GM19193 (cell line): Measurements from ENCODE around the gene TNFRSF19.

ENCODE experiments used
- POLR2A ChIP-seq: IDR thresholded peaks from 4 replicates; pipeline ENCODE4 v1.6.1; 2011; ENCODE audit not compliant: insufficient read depth, insufficient read length; ENCODE audit errors: extremely low read depth

Gene TNFRSF19

DNA sequence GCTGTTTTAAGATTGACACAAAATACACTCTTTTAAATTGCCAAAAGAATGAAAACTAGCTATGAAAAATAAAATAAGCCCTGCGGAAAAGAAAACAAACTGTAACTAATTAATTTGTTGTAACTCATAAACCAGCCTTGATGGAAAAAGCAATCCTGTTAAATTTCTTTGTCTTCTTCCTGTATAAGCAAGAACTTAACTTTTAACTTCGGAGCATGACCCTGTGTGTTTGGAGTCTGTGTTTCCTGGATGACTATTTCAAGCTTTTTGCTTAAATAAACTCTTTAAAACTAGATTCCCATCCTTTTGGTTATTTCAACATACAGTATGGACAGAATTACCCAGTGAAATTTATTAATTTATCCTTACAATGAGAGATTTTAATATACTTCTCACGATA lies 122.6 kb downstream of the TNFRSF19 start:
- no peak for TF ChIP-seq POLR2A

DNA sequence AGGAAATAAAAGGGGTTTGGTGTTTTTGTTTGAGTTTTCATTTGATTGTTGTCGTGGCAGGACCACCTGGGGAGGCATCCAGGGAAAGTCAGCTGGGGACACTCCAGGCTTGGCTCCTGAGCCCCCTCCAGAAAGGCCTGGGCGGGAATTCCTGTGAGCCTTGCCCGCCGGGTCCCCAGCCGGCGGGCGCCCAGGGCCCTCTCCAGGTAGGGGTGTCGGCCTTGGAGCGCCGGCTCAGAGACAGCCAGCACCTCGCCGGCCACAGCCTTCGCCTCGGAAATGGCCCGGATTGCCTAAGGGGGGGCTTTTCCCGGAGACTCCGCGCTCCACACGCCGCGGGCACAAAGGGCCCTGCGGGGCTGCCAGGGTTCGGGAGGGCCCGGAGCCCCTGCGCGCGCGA lies 125.0 kb downstream of the TNFRSF19 start:
- TF ChIP-seq POLR2A = no peak

DNA sequence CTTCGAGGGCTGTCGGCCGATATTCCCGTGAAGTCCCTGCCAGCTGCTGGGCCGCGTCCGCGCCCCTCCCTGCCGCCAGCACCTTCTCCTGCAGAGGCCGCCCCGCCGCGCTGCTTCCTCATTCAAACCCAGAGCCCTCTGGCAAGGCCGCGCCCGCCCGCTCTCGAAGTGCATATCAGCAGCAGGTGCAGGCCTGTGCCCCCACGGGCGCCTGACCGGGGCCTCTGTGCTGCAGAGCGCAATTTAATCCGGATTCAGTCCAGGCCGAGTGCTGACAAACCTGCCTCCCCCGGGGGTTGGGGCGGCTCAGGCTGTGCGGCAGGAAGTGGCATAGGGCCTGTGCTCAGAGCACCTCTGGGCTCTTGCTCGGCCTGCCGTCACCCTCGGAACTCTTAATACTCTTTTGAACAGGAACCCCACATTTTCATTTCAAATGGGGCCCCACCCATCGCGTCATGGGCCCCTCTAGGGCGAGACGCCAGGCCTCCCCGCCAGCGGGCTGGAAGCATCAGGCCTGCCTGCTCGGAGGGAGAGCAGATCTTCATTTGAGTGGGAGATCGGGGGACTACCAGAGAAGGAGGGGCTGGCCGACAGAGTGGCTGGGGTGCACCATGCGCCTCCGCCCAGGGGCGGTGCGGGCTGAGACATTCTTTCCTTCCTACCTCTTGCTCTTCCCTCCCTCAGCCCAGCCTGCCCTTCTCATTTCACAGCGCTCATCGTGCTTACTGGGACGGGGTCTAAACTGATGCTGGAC lies 125.7 kb downstream of the TNFRSF19 start:
- peak; percentile 29 for TF ChIP-seq POLR2A

DNA sequence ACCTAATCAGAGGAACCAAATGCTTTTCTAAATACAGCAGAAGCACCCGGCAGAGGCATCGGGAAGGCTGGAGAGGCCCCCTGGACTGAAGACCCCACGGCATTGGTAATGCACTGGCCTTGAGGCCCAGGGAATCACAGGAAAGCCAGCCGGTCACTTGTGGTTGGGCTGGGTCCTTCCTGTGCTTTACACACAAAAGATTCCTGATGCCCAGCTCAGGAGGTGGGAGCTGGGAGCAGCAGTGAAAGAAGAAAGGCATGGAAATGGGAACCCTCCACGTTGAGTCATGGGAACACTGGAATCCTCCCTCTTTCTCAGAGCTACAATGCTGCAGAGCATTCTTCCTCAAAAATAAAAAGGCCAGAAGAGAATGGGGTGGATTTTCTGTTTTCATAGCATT lies 126.4 kb downstream of the TNFRSF19 start:
- no peak for TF ChIP-seq POLR2A

DNA sequence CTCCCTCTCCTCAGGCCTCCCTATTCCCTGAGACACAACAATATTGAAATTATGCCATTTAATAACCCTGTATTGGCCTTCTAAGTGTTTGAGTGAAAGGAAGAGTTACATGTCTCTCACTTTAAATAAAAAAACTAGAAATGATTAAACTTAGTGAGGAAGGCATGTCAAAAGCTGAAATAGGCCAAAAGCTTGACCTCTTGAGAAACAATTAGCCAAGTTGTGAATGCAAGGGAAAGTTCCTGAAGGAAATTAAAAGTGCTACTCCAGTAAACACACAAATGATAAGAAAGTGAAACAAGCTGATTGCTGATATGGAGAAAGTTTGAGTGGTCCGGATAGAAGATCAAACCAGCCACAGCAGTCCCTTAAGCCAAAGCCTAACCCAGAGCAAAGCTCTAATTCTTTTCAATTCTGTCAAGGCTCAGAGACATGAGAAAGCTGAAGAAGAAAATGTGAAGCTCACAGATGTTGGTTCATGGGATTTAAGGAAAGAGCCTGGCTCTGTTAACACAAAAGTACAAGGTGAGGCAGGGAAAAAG lies 127.6 kb downstream of the TNFRSF19 start:
- TF ChIP-seq POLR2A = no peak

DNA sequence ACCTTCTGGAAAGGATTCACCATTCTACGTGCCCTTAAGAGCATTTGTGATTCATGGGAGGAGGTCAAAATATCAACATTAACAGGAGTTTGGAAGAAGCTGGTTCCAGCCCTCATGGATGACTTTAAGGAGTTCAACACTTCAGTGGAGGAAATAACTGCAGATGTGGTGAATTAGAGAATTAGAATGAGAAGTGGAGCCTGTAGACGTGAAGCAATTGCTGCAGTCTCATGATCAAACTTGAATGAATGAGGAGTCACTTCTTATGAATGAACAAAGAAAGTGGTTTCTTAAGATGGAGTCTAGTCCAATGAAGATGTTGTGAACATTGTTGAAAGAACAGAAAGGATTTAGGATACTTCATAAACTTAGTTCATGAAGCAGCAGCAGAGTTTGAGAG lies 129.1 kb downstream of the TNFRSF19 start:
- TF ChIP-seq POLR2A = no peak

DNA sequence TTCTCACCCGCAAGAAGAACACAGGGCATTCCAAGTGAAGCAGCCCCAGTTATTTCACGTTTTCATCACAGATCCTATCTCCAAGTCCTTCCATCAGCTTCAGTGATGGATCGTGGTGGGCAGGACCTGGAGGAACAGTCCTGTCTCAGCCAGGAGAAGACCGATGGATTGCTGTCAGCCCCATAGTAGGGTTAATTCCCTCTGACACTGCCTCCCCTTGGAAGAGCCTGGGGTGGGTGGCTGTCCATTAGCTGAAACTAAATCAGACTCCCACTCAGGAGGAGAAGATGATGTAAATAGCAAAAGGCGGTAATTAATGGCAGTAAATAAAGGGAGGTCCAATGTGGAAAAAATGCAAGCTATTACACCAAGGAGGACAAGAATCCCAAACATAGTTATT lies 131.0 kb downstream of the TNFRSF19 start:
- TF ChIP-seq POLR2A = no peak

DNA sequence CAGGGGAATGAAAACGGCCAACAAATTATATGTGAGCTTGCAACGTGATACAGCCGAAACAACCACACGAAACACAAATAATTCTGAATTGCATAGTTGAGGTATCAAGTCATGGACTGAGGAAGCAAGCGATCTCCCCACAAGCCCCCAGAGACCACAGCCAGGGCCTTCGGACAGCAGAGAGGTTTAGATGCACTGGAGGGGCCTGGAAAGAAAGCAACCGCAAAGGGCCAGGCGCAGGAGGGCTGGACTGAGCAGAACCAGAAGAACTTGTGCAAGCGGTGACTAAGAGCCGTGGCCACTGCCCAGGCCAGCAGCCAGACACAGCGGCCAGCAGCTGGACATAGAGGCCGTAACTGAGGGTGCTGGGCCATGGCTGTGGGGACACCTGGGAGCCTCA lies 131.4 kb downstream of the TNFRSF19 start:
- TF ChIP-seq POLR2A = no peak

DNA sequence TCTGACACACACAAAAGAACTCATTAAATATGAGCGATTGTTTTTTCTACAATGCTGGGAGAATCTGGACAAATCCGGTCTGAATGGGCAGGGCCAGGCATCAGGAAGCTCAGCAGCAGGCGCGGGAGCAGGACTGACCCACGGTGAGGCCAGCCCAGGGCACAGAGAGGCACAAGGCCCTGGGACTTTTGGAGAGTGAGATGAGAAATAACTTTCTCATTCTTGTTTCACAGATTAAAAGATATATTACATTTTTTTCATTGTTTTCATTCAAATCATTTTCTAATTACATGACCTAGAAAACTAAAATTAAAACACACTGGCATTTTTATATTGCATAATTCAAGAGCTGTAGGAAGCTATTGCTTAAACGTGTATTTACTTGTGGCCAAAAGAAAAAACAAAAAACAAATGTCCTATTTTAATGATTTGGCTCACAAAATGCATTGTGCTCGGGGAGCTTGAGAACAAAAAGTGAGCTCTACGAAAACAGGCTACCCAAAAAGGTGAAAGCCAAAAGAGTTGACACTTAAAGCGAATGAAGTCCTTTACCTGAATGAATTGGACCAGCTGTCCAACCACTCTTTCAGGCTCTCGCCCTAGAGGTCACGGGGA lies 133.1 kb downstream of the TNFRSF19 start:
- no peak for TF ChIP-seq POLR2A

DNA sequence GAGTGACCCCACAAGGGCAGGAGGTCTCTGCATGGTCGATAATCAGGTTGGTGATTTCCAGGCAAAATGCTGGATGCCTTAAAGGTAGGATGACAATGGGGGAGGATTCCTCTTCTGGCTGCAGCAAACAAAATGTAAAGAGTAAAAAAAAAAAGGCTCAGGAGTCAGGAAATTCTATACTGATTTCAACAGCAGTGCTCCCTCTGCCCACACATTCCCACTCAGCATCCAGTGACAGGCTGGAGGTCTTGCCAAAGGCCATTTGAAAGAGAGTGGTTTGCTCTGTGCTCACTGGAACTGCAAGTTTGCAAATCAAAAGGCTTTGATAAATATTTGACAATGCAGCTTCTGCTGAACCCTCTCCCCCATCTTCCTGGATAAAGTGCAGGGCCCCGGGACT lies 135.4 kb downstream of the TNFRSF19 start:
- TF ChIP-seq POLR2A = no peak

DNA sequence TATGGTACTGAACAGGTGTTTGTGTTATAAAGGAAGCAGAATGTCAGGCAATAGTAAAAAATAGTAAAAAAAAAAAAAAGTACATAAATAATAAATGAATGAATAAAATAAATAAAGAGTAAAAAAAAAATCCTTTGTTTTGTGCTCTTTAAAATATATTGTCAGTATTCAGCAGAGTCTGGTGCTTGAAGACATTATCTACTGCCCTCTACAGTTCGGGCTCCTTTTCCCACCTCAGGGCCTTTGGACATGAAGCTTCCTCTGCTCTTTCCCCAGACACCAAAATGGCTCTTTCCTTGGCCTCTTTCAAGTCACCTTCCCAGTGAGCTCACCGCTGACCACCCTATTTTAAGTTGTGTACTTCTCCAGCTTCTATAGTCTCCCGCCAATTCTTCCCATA lies 137.5 kb downstream of the TNFRSF19 start:
- no peak for TF ChIP-seq POLR2A

DNA sequence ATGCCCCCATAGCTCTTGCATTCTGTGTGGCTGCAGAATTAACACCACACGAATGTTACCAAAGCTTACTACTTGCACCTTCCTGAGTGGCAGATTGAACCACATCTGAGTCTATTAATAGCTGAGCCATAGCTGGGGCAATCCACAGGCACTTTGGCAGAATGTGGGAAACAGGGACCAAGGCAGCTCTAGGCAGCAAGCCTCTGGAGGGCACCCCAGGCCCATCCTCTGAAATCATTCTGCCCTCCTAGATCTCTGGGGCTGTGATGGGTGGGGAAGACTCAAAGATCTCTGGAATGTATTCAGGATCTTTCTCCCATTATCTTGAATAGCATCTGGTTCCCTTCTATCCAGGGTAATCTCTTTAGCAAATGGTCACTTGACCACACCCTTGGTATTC lies 139.3 kb downstream of the TNFRSF19 start:
- no peak for TF ChIP-seq POLR2A

DNA sequence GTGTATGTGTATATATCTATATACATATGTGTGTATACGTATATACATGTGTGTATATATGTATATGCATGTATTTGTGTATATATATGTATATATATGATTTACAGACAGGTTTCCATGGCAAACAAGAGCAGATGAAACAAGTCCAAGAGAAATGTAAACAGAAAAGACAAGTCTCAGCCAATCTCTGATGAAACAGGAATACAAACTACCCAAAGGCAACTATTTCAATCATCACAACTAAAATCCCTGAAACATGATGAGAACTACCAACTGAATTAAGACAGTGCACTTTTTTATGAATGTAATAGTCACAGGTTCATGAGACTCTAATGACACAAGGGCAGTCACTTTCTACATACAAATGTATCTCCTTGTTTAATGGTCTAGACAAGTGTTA lies 140.2 kb downstream of the TNFRSF19 start:
- TF ChIP-seq POLR2A = no peak

DNA sequence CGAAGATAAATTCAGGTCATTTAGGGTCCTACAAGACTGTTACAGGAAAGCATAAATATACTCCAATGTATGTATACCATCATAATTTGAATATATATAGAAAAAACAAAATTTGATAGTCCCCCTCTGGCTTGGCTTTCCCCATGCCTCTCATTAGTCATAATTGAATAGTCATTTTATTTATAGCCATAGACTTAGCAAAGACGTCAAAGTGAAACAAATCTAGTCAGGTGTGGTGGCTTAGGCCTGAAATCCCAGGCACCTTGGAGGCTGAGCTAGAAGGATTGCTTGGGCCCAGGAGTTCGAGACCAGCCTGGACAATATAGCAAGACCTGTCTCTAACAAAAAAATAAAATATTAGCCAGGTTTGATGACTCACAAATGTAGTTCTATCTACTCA lies 141.1 kb downstream of the TNFRSF19 start:
- no peak for TF ChIP-seq POLR2A

DNA sequence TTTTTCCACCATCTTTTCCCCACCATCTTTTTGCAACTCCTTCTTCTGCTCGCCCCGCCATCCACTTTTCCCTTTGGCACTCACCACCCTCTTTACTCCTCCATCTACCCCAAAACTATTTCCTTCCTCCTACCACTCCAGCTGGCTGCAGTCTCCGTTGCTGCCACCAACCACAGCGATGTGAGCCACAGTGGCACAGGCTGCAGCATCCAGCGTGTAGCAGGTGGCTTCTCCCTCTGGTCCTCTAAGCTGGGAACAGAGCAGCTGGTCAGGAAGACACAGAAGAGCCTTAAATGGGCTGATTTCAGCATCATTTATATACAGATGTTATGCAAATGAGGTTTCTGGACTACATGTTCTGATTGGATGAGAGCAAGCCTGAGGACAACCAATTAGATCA lies 144.5 kb downstream of the TNFRSF19 start:
- TF ChIP-seq POLR2A = no peak

DNA sequence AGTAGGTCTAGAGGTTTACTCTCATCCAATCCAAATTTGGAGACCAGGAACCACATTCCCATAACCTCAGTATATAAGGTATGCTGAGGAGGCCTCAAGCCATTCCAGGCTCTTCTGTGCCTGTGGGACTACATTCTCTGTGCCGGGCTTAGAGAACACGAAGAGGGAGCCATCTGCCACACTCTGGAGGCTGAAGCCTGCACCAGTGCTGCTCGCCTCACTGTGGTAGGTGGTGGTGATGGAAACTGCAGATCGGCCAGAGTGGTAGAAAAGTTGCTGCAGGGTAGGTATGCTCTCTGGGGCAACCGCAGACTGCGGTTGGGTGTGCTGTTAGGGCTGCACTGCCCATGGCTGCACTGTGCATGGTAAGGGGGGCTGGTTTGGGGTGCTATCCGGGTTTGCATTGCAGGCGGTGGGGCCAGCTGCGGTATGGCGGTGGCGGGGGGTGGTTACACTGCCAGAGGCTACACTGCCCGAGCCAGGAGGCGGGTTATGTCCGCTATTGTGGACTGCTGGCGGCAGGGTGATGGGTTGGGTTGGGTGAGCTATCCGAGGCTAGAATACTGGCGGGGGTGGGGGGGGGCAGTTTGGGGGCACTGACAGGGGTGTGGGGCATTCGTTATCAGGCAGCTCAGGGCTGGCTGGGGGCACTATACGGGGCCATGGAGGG lies 145.0 kb downstream of the TNFRSF19 start:
- no peak for TF ChIP-seq POLR2A
